ENCODE data around the gene HMGN2. TPM values are rescaled to one million over a fixed set of nuclear protein-coding genes. Genes with fewer than 3 reads are reported as not detected.

Gene HMGN2
- total and polyA plus RNA-seq, 2 donors (not counting 1 experiment from before 2014, with no cell fraction given), result 326 to 457 TPM

GRCh38 chr1:26490155-26490554, 17.9 kb downstream of the HMGN2 start:
- no peak for ATAC-seq (ENCODE audit: low read depth)
- ChIA-PET POLR2A (interaction anchor here (0.6 to 1.1 kb wide), 3 partner anchors 10 to 1912 kb away, joined by 3 to 7 read pairs (median 5); no protein-coding TSS in a partner anchor), CTCF (interaction anchor here (0.7 to 1.9 kb wide), 3 partner anchors 10 to 304 kb away, joined by 3 to 8 read pairs (median 5); no protein-coding TSS in a partner anchor)
- TF ChIP-seq EZH2 (IDR thresholded peaks at IDR 0.05; ENCODE audit: borderline replicate concordance, insufficient read depth, low read depth, low read length, poor library complexity, severe bottlenecking) (no peak), CTCF (IDR thresholded peaks at IDR 0.05) (no peak)
- Histone ChIP-seq H3K27ac (ENCODE audit: low read length in 2 of 2) (no peak overlapping the region), H3K9ac (ENCODE audit: low read length) (no peak overlapping the region), H3K4me1 (ENCODE audit: control insufficient read depth in 2 of 2, insufficient read depth in 2 of 2, low read length in 2 of 2) (no peaks in the 10 kb centered on the region), H3K4me2 (replicated peaks; ENCODE audit: low read depth, low read length, poor library complexity, severe bottlenecking) (no peak overlapping the region), H3K4me3 (ENCODE audit: control extremely low read depth in 1 of 5, extremely low read depth in 1 of 5, insufficient read depth in 1 of 5, low read depth in 2 of 5, low read length in 4 of 5) (no peak overlapping the region), H2AFZ (ENCODE audit: insufficient read depth, low read depth, low read length, poor library complexity, severe bottlenecking) (no peak overlapping the region), H3K27me3 (replicated peaks in 1 of 4; ENCODE audit: control extremely low read depth in 1 of 4, control insufficient read depth in 3 of 4, insufficient read depth in 4 of 4, low read length in 3 of 4) (no peaks in the 10 kb centered on the region), H4K20me1 (ENCODE audit: control insufficient read depth, insufficient read depth, low read length, poor library complexity, severe bottlenecking) (no peaks in the 10 kb centered on the region), H3K79me2 (ENCODE audit: control insufficient read depth, insufficient read depth, low read length) (peaks cover under 1% of the 10 kb centered on the region), H3K9me3 (ENCODE audit: control extremely low read depth in 1 of 3, control insufficient read depth in 2 of 3, insufficient read depth in 1 of 3, low read length in 2 of 3) (no peaks in the 10 kb centered on the region), H3K36me3 (replicated peaks in 1 of 2; ENCODE audit: control extremely low read depth in 1 of 2, control insufficient read depth in 1 of 2, extremely low read depth in 1 of 2, insufficient read depth in 2 of 2, low read length in 1 of 2) (no peaks in the 10 kb centered on the region)
- WGBS (ENCODE audit: insufficient coverage), result 88% methylated on average over 2 of the region's 4 CpGs
- Mint-ChIP-seq H3K27ac (no peak overlapping the region), H3K4me1 (peaks cover 1% of the 10 kb centered on the region), H3K4me3 (no peak overlapping the region), H3K27me3 (no peaks in the 10 kb centered on the region), H3K9me3 (ENCODE audit: insufficient read depth) (no peaks in the 10 kb centered on the region)
- intact Hi-C loops (cut with micrococcal nuclease), result no loop called here
- no peak for DNase-seq

GRCh38 chr1:26493267-26493666, 21.0 kb downstream of the HMGN2 start:
- no peaks in the 10 kb centered on the region for H4K20me1 ChIP-seq (ENCODE audit: control insufficient read depth, insufficient read depth, low read length, poor library complexity, severe bottlenecking)
- no peaks in the 10 kb centered on the region for H3K36me3 ChIP-seq (replicated peaks in 1 of 2; ENCODE audit: control extremely low read depth in 1 of 2, control insufficient read depth in 1 of 2, extremely low read depth in 1 of 2, insufficient read depth in 2 of 2, low read length in 1 of 2)
- no peaks in the 10 kb centered on the region for H3K9me3 Mint-ChIP-seq (ENCODE audit: insufficient read depth)
- H3K27ac Mint-ChIP-seq, result no peak overlapping the region
- WGBS (ENCODE audit: insufficient coverage), result no CpG with 5 or more reads among the region's 3 CpGs
- H3K9ac ChIP-seq (ENCODE audit: low read length), result no peak overlapping the region
- H3K79me2 ChIP-seq (ENCODE audit: control insufficient read depth, insufficient read depth, low read length), result no peaks in the 10 kb centered on the region
- H3K27me3 Mint-ChIP-seq, result no peaks in the 10 kb centered on the region
- H2AFZ ChIP-seq (ENCODE audit: insufficient read depth, low read depth, low read length, poor library complexity, severe bottlenecking), result no peak overlapping the region
- H3K27ac ChIP-seq (ENCODE audit: low read length in 2 of 2), result no peak overlapping the region
- intact Hi-C loops (cut with micrococcal nuclease), result no loop called here
- H3K4me3 ChIP-seq (ENCODE audit: control extremely low read depth in 1 of 5, extremely low read depth in 1 of 5, insufficient read depth in 1 of 5, low read depth in 2 of 5, low read length in 4 of 5), result no peak overlapping the region
- H3K4me3 Mint-ChIP-seq, result no peak overlapping the region
- ChIA-PET CTCF (no interaction called here), POLR2A (no interaction called here)
- TF ChIP-seq EZH2 (IDR thresholded peaks at IDR 0.05; ENCODE audit: borderline replicate concordance, insufficient read depth, low read depth, low read length, poor library complexity, severe bottlenecking) (no peak), CTCF (IDR thresholded peaks at IDR 0.05) (no peak)
- H3K4me1 ChIP-seq (ENCODE audit: control insufficient read depth in 2 of 2, insufficient read depth in 2 of 2, low read length in 2 of 2), result no peaks in the 10 kb centered on the region
- ATAC-seq (ENCODE audit: low read depth) (no peak), DNase-seq (no peak)
- H3K4me1 Mint-ChIP-seq, result peaks cover 1% of the 10 kb centered on the region
- H3K9me3 ChIP-seq (ENCODE audit: control extremely low read depth in 1 of 3, control insufficient read depth in 2 of 3, insufficient read depth in 1 of 3, low read length in 2 of 3), result no peaks in the 10 kb centered on the region
- no peaks in the 10 kb centered on the region for H3K27me3 ChIP-seq (replicated peaks in 1 of 4; ENCODE audit: control extremely low read depth in 1 of 4, control insufficient read depth in 3 of 4, insufficient read depth in 4 of 4, low read length in 3 of 4)
- no peak overlapping the region for H3K4me2 ChIP-seq (replicated peaks; ENCODE audit: low read depth, low read length, poor library complexity, severe bottlenecking)

Data from B cell (primary cell).